GM18511 (cell line): ENCODE results near the gene CD83.
"Not testable (repeated sequence)": the region's sequence is repeated elsewhere in the genome, so short reads cannot be mapped to it uniquely, and the experiment has no call there.

ENCODE experiments used
- ATAC-seq: cut with Tn5 transposase; IDR thresholded peaks from one replicate; pipeline ENCODE4 v1.9.1; 2021; ENCODE audit warnings: mild to moderate bottlenecking, moderate library complexity; ENCODE audit not compliant: unreplicated experiment

CD83 gene

DNA sequence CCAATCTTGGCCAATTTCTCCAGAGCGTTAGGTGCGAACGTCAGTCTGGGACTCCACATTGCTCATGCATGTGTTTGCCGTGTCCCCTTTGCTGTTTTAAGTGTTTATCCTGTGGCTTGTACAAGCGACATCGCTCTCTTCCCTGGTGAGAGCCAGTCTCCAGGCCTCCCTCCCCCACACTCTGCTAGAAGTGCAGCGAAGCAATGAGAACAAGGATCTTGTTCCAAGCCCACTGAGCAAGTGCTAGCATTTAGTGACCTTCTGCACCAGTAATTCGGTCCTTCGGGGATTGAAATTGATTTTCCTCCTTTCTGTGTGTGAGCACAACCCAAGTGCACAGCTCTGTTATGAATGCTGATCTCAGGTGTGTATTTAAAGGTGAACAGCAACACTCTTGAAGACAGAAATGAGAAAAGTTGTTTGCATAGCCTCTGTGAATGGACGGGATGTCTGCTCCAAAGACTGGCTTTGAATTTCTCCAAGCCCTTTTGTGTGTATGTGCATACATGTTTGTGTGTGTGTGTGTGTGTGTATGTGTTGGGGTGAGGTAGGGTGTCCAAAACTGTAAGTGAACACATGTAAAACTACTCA, 29.0 kb downstream of the CD83 start:
- no peak for ATAC-seq

GRCh38 chr6:14147891-14148290, 30.3 kb downstream of the CD83 start:
- ATAC-seq: no peak

DNA sequence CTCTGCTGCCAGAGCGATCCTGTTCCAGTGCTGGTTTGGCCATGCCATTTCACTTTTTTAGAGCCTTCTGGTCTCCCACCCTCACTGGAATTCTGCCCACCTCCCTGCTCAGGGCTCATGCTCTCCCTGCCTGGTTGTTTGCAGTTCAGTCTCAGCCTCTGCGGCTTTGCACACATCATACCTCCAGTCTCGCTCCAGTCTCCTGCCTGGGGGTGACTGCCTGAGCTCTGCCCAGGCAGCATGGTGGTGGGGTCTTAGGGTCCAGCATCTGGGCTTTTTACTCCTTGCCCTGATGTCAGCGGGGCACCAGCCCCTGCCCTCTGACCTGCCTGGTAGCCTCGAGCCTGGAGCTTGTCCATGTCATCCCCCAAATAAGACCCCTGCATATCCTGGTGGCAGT, 30.9 kb downstream of the CD83 start:
- ATAC-seq: no peak

DNA sequence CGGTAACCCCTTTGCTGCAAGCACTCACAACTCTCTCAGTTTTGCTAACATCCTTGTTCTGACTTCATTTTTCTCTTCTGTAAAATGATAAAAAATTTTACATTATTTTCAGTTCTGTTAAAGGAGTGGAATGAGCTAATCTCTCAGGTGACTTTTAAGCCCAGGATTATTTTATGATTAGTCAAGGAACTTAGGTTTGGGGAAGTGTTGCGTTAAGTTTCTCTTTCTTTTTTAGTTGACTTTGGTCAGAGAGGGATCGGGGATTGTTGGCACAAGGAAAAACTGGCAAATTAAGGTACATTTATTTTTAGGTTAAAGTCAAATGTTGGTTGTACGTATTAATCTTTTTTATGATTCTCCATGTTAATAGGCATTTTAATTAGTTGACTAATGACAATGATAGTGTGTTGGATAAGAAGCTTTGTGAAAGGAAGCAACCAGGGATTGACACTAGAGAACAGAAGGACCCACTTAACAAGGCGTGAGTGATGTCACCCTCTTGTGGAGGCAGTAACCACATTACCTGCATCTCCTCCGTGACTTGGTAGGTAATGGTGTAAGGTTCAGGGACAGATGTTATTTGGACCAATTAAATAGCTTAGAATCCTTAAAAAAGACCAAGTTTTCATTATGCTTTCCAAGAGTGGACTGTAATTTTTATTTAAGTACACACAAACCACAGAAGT, 31.6 kb downstream of the CD83 start:
- no peak for ATAC-seq

DNA sequence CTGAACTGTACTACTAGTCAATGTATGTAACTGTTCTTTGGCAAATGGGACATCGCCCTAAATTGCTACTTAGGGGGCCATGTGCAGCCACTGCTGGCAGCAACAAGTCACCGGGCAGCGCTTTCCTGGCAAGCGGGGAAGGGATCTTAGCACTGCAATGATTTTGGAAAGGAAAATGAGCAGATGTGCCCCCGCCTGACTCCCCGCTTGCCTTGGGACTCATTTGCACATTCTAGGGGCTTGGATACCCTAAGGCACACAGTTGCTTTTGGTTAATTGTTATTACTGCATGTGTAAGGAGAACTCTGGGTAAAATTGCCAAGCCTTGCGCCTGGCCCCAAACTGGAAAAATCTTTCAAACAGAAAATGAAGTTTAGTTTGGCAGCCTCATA, 32.2 kb downstream of the CD83 start:
- no peak for ATAC-seq

DNA sequence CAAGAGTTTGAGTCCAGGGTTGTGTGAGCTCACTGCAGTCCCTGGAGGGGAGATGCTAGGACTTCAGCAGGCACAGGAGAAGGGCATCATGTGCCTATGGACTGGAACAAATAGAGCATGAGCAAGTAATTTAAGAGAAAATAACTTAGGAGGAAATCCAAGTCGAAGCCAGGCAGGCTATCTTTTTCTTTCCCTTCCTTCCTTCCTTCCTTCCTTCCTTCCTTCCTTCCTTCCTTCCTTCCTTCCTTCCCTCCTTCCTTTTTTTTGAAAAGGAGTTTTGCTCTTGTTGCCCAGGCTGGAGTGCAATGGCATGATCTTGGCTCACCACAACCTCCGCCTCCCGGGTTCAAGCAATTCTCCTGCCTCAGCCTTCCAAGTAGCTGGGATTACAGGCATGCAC, 33.7 kb downstream of the CD83 start:
- not testable (repeated sequence) for ATAC-seq

GRCh38 chr6:14151773-14152172, 34.2 kb downstream of the CD83 start:
- no peak for ATAC-seq

- ATAC-seq: no peak
Observed at GRCh38 chr6:14153228-14153627, 35.7 kb downstream of the CD83 start.

GRCh38 chr6:14159090-14159489, 41.5 kb downstream of the CD83 start:
- no peak for ATAC-seq

GRCh38 chr6:14162826-14163225, 45.3 kb downstream of the CD83 start:
- no peak for ATAC-seq

GRCh38 chr6:14165091-14165490, 47.5 kb downstream of the CD83 start:
- no peak for ATAC-seq

DNA sequence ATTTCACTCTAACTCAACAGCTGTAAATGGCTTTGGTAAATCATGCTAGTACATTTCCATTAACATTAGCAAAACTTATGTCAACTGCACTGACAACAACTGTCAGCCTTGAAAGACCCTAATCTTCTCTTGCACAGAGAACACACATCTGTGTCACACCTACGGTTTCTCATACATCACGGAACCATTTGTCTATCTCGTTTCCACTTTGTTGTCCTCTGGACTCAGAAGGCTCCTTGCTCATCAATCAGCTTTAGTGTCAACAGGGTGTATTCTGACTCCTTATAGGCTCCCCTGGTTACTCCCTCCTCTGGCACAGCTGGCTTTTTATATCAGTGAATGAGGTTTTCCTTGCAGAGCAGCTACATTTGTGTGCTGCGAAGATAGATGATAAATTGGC, 49.3 kb downstream of the CD83 start:
- ATAC-seq: no peak

- no peak for ATAC-seq
Observed at GRCh38 chr6:14170128-14170527, 52.6 kb downstream of the CD83 start.

- no peak for ATAC-seq
Observed at GRCh38 chr6:14172562-14172961, 55.0 kb downstream of the CD83 start.

GRCh38 chr6:14174226-14174625, 56.7 kb downstream of the CD83 start:
- ATAC-seq: no peak

GRCh38 chr6:14174996-14175395, 57.4 kb downstream of the CD83 start:
- ATAC-seq: no peak

DNA sequence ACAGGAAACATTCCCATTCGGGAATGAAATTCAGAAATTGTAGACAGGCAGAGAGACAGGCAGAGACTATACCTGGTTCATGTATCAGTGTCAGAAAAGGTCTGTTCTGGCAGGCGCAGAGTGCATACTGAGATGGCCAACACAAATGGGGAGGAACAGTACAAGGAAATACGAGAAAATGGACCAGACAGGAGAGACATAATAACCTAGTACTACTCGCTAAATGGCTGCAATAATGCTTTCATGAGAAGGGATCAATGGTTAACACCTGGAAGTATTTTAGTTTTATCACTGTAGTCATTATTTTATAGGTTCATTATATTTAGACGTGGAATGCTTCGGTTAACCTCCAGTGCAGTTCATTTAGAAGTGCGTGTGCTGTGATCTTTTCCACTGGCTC, 58.9 kb downstream of the CD83 start:
- ATAC-seq: no peak

DNA sequence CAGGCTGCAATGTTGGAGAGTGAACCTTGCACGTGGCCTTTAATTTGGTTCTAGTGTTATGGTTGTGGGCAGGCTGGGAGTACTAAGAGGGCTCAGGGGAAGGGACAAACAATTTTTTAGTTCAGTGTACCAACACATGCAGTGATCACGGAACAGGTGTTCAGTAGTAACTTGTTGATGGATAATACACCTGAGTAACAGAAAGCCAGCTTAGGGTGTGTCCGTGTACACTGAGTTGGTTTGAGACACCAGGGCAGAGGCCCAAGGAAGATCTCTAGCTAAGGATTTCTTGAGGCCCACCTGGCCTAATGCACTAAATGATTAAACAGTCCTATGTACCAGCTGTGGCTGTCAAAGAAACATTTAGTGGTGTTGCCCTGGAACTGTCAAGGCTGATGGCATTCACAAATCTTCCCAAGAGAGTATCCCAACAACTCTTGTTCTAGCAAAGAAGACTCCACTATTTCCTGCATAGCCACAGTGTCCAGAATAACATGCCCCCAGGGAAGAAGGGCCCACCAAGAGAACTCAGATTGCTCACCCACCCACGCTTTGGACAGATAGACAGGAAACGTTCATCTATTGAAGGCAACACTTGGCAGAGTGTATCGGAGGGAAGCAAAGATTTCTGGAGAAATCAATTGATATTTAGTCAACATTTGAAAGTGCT, 60.0 kb downstream of the CD83 start:
- no peak for ATAC-seq

DNA sequence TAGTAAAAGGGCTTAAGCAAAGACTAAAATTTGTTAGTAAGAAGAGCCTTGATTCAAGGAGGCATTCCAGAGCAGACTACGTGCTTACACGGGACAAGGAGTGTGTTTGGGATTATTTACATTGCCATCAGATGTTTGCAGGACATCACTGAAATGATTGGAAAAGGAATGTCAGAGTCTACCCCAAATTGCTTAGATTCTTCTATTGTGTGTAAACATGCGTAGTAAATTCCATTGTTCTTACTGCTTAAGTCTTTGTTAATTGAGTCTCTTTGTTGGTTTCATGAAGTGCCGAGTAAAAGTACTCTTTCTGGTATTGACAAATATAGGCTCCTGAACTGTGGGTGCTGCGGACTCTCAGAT, 60.5 kb downstream of the CD83 start:
- no peak for ATAC-seq

GRCh38 chr6:14180609-14181008, 63.0 kb downstream of the CD83 start:
- ATAC-seq: no peak

DNA sequence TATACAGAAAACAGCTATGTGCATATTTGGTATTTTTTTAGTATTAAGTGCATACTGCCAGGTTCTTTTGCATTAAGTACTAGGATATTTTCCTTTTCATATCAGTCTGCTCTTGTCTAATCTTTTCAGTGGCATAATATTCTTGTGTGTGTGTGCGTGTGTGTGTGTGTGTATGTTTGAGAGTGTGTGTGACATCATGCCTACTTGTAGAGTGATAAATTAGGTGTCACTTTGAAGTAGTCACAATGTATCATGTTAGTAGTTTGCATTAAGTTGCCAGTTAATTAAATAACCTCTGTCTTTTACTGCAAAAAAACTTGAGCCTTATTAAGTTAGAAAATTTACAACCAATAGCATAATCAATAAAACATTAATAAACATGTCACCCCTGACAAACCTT, 65.3 kb downstream of the CD83 start:
- ATAC-seq: no peak
